ENCODE results near the gene ZFP69.

- TF ChIP-seq CTCF (IDR thresholded peaks at IDR 0.05; ENCODE audit: low read depth, low read length, poor library complexity, severe bottlenecking) (no peak), EZH2phosphoT487 (IDR thresholded peaks at IDR 0.05; ENCODE audit: borderline replicate concordance, low read length) (no peak)
Observed at GRCh38 chr1:40535732-40536131, 58.6 kb downstream of the ZFP69 start.
